HCT116 (cell line): ENCODE results near the gene SLC50A1. TPM values are rescaled to one million over a fixed set of nuclear protein-coding genes. Genes with fewer than 3 reads are reported as not detected.

Experiments
- ATAC-seq: fragments of 200-7000 bp; cut with Tn5 transposase; 2 replicates; pipeline ENCODE4 v1.9.1; 2020; ENCODE audit warnings: mild to moderate bottlenecking, moderate library complexity
- BruUV-seq: library from RNA; stranded (reverse); fragments of 400-500 nt; replicated peaks from 2 replicates; lab custom pipeline; 2021; lab: Mats Ljungman, UMichigan
- CTCF ChIA-PET: fragments of 300-600 bp; sonication (Branson Sonifier 250); formaldehyde crosslinking; loops from one replicate; lab custom pipeline; 2021; ENCODE audit warnings: antibody characterized with exemption; lab: Charles Lee
- POLR2A ChIA-PET: fragments of 300-600, 350-600 bp; sonication (Branson Sonifier 250); formaldehyde crosslinking; loops from one replicate; lab custom pipeline; 2021; ENCODE audit warnings: antibody characterized with exemption; lab: Charles Lee
- RAD21 ChIA-PET, 2 experiments: fragments of 300-600 bp; sonication (Branson Sonifier 250); formaldehyde crosslinking; loops; one replicate each; lab custom pipeline; 2023; ENCODE audit warnings: low total read pairs in 2 of 2; ENCODE audit not compliant: uncharacterized antibody in 2 of 2, unreplicated experiment in 2 of 2, low non-redundant PET in 1 of 2; lab: Charles Lee
- DNase-seq: peaks from one replicate; pipeline ENCODE4 v3.0.0-alpha.2; 2010; ENCODE audit warnings: low read depth, low spot score
- H2AFZ ChIP-seq: fragments of 200-600 bp; shearing (Covaris generic), sonication (generic); 2 replicates; pipeline ENCODE4 v1.6.1; 2017; ENCODE audit warnings: low read depth, mixed run types, mixed read lengths, antibody characterized with exemption, low read length; ENCODE audit not compliant: poor library complexity, severe bottlenecking
- H3K27ac ChIP-seq: 2 replicates; pipeline ENCODE4 v1.5.1; 2012; ENCODE audit warnings: low read depth, low read length
- H3K27me3 ChIP-seq: fragments of 200-600 bp; sonication (generic); 2 replicates; pipeline ENCODE4 v1.6.1; 2016; ENCODE audit warnings: mixed run types, low read length, mixed read lengths; ENCODE audit not compliant: insufficient read depth
- H3K36me3 ChIP-seq, 2 experiments: fragments of 200-500 bp in 1 of 2; fragments of 200-600 bp in 1 of 2; sonication (Bioruptor generic) in 1 of 2; sonication (generic) in 1 of 2; 2 replicates each; pipeline versions ENCODE4 v1.5.1 to v1.6.1; 2014 to 2016; ENCODE audit warnings: low read length in 2 of 2, inconsistent platforms in 1 of 2, mixed read lengths in 1 of 2, mixed run types in 1 of 2; ENCODE audit not compliant: insufficient read depth in 2 of 2, control insufficient read depth in 1 of 2
- H3K4me1 ChIP-seq, 2 experiments: fragments of 200-600 bp in 1 of 2; sonication (generic) in 1 of 2; 2 replicates each; pipeline versions ENCODE4 v1.5.1 to v1.6.1; 2012 to 2017; ENCODE audit warnings: low read length in 2 of 2, inconsistent platforms in 1 of 2, mild to moderate bottlenecking in 1 of 2, mixed read lengths in 1 of 2, mixed run types in 1 of 2, moderate library complexity in 1 of 2; ENCODE audit not compliant: insufficient read depth in 2 of 2, control insufficient read depth in 1 of 2
- H3K4me2 ChIP-seq: fragments of 200-600 bp; sonication (generic); 2 replicates; pipeline ENCODE4 v1.6.1; 2017; ENCODE audit warnings: mixed run types, low read length, mixed read lengths
- H3K4me3 ChIP-seq, 2 experiments: fragments of 200-600 bp in 1 of 2; sonication (generic) in 1 of 2; replicated peaks in 1 of 2; 2 replicates each; pipeline ENCODE4 v1.5.1; 2011 to 2016; ENCODE audit warnings: low read length in 2 of 2, control low read depth in 1 of 2, low read depth in 1 of 2, mild to moderate bottlenecking in 1 of 2, mixed read lengths in 1 of 2, mixed run types in 1 of 2
- H3K79me2 ChIP-seq: fragments of 200-600 bp; sonication (generic); 2 replicates; pipeline ENCODE4 v1.6.1; 2017; ENCODE audit warnings: mild to moderate bottlenecking, mixed run types, low read length, moderate library complexity, mixed read lengths; ENCODE audit not compliant: insufficient read depth
- H3K9ac ChIP-seq: fragments of 200-600 bp; sonication (generic); 2 replicates; pipeline ENCODE4 v1.6.1; 2016; ENCODE audit warnings: low read length, mixed read lengths
- H3K9me2 ChIP-seq: fragments of 200-600 bp; sonication (generic), shearing (Covaris generic); 2 replicates; pipeline ENCODE4 v1.6.1; 2017; ENCODE audit warnings: mixed run types, mild to moderate bottlenecking, moderate library complexity; ENCODE audit not compliant: insufficient read depth
- H3K9me3 ChIP-seq, 2 experiments: fragments of 200-500 bp in 1 of 2; fragments of 200-600 bp in 1 of 2; sonication (Bioruptor generic) in 1 of 2; sonication (generic) in 1 of 2; 2 replicates each; pipeline ENCODE4 v1.6.1; 2014 to 2017; ENCODE audit warnings: low read length in 2 of 2, mixed read lengths in 2 of 2, inconsistent platforms in 1 of 2, low read depth in 1 of 2, mild to moderate bottlenecking in 1 of 2, mixed run types in 1 of 2, moderate library complexity in 1 of 2; ENCODE audit not compliant: control insufficient read depth in 1 of 2, insufficient read depth in 1 of 2
- H4K20me1 ChIP-seq: fragments of 200-600 bp; sonication (generic), shearing (Covaris generic); 2 replicates; pipeline ENCODE4 v1.6.1; 2017; ENCODE audit warnings: mixed run types, mild to moderate bottlenecking, moderate library complexity; ENCODE audit not compliant: insufficient read depth
- CBX3 ChIP-seq: IDR thresholded peaks from 2 replicates; pipeline ENCODE4 v1.6.1; 2012; ENCODE audit warnings: low read depth
- CEBPB ChIP-seq: IDR thresholded peaks from 2 replicates; pipeline ENCODE4 v1.6.1; 2012; ENCODE audit warnings: low read depth
- EGR1 ChIP-seq: IDR thresholded peaks from 2 replicates; pipeline ENCODE4 v1.6.1; 2012; ENCODE audit warnings: low read depth
- ELF1 ChIP-seq: IDR thresholded peaks from 2 replicates; pipeline ENCODE4 v1.6.1; 2012; ENCODE audit warnings: low read depth, borderline replicate concordance
- EZH2 ChIP-seq: fragments of 200-600 bp; sonication (generic); IDR thresholded peaks from 2 replicates; pipeline ENCODE4 v1.6.1; 2017; ENCODE audit warnings: antibody characterized with exemption, mixed run types
- EZH2phosphoT487 ChIP-seq: fragments of 200-600 bp; IDR thresholded peaks from 2 replicates; pipeline ENCODE4 v1.6.1; 2018; ENCODE audit warnings: antibody characterized with exemption, borderline replicate concordance
- FOSL1 ChIP-seq: IDR thresholded peaks from 2 replicates; pipeline ENCODE4 v1.6.1; 2012; ENCODE audit warnings: low read depth
- JUND ChIP-seq: IDR thresholded peaks from 2 replicates; pipeline ENCODE4 v1.6.1; 2012
- MAX ChIP-seq: IDR thresholded peaks from 2 replicates; pipeline ENCODE4 v1.6.1; 2012
- REST ChIP-seq: IDR thresholded peaks from 2 replicates; pipeline ENCODE4 v1.6.1; 2012; ENCODE audit warnings: low read depth
- SIN3A ChIP-seq: IDR thresholded peaks from 2 replicates; pipeline ENCODE4 v1.6.1; 2012; ENCODE audit warnings: low read depth
- SP1 ChIP-seq: IDR thresholded peaks from 2 replicates; pipeline ENCODE4 v1.6.1; 2012; ENCODE audit warnings: low read depth
- TCF7L2 ChIP-seq: IDR thresholded peaks from 2 replicates; pipeline ENCODE4 v1.7.0; 2011; ENCODE audit warnings: borderline replicate concordance, inconsistent platforms; ENCODE audit not compliant: insufficient read depth, insufficient read length; ENCODE audit errors: extremely low read depth
- ZFX ChIP-seq: fragments of 450-650 bp; IDR thresholded peaks from 2 replicates; pipeline ENCODE4 v1.6.1; 2017
- intact Hi-C: fragments of 100-400 bp; cut with micrococcal nuclease; formaldehyde crosslinking; loops from 2 replicates; pipeline ENCODE4 v1.10.0; 2022
- total RNA-seq: library from RNA; stranded (reverse); gene quantifications from one replicate; pipeline ENCODE4 v1.2.1, GENCODE V29; 2021; ENCODE audit not compliant: unreplicated experiment
- TF ChIP-seq, protein P1 (sequence below): IDR thresholded peaks from 2 replicates; pipeline ENCODE4 v1.6.1; 2011; ENCODE audit warnings: mild to moderate bottlenecking, low read length, moderate library complexity; ENCODE audit not compliant: insufficient replicate concordance; ENCODE audit errors: extremely low read depth
- TF ChIP-seq, protein P2 (sequence below), 3 experiments: fragments of 200-600 bp in 1 of 3; sonication (generic) in 1 of 3; IDR thresholded peaks in 2 of 3; conservative IDR thresholded peaks in 1 of 3; 2 replicates each; pipeline ENCODE4 v1.5.1; 2012 to 2017; ENCODE audit warnings: low read depth in 2 of 3, low read length in 2 of 3, antibody characterized with exemption in 1 of 3, borderline replicate concordance in 1 of 3, control low read depth in 1 of 3, mild to moderate bottlenecking in 1 of 3, mixed read lengths in 1 of 3, mixed run types in 1 of 3, moderate library complexity in 1 of 3; ENCODE audit not compliant: insufficient read depth in 1 of 3

SLC50A1 gene
- total RNA-seq, 1 experiment from 2014 or later: 49.9 TPM

DNA sequence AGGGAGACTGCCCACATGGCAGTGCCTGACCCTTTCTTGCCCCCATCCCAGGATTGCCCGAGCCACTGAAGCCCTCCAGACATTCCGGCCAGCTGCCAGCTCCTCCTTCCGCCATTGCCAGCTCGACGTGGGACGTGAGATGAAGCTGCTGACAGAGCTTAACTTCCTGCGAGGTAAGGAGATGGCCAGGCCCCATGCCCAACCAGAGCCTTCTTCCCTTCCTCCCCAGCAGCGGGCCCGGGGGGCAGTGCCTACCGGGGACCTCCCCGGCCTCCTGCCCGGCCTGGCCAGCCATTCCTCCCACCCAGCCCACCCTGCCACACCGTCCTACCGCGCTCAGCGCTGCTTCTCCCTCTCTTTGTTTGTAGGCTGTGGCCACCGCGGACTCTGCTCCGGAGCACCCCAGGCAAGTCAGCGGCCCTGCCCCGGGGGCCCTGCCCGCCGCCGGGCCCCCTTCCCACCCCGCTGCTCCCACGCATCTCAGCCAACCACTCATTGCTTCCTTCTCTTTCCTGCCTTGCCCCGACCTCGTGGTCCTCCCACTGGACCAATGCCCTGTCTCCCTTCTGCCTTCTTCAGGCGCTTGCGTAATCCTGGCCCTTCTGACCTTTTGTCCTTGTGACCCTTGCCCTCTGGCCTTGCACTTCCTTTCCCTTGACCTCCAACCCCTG is 42.9 kb downstream of the SLC50A1 start:
- no peak overlapping the region for H3K4me2 ChIP-seq
- H3K9ac ChIP-seq: no peak overlapping the region
- ChIA-PET CTCF (interaction anchor here (2.0 kb wide), 1 partner anchor 15 kb away, joined by 10 read pairs; no protein-coding TSS in a partner anchor), POLR2A (interaction anchor here (1.9 kb wide), 1 partner anchor 16 kb away, joined by 4 read pairs; no protein-coding TSS in a partner anchor), RAD21 (no interaction called here)
- H3K27me3 ChIP-seq: no peaks in the 10 kb centered on the region
- no peak overlapping the region for H2AFZ ChIP-seq
- no peak for TF ChIP-seq TCF7L2
- no peak for TF ChIP-seq ZFX
- TF ChIP-seq MAX: no peak
- TF ChIP-seq, protein P1, sequence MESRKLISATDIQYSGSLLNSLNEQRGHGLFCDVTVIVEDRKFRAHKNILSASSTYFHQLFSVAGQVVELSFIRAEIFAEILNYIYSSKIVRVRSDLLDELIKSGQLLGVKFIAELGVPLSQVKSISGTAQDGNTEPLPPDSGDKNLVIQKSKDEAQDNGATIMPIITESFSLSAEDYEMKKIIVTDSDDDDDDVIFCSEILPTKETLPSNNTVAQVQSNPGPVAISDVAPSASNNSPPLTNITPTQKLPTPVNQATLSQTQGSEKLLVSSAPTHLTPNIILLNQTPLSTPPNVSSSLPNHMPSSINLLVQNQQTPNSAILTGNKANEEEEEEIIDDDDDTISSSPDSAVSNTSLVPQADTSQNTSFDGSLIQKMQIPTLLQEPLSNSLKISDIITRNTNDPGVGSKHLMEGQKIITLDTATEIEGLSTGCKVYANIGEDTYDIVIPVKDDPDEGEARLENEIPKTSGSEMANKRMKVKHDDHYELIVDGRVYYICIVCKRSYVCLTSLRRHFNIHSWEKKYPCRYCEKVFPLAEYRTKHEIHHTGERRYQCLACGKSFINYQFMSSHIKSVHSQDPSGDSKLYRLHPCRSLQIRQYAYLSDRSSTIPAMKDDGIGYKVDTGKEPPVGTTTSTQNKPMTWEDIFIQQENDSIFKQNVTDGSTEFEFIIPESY: no peak
- no peak for TF ChIP-seq CEBPB
- TF ChIP-seq SP1: no peak
- no peak for TF ChIP-seq ELF1
- no peak for TF ChIP-seq EGR1
- no peak for TF ChIP-seq EZH2phosphoT487
- TF ChIP-seq JUND: no peak
- TF ChIP-seq, protein P2, sequence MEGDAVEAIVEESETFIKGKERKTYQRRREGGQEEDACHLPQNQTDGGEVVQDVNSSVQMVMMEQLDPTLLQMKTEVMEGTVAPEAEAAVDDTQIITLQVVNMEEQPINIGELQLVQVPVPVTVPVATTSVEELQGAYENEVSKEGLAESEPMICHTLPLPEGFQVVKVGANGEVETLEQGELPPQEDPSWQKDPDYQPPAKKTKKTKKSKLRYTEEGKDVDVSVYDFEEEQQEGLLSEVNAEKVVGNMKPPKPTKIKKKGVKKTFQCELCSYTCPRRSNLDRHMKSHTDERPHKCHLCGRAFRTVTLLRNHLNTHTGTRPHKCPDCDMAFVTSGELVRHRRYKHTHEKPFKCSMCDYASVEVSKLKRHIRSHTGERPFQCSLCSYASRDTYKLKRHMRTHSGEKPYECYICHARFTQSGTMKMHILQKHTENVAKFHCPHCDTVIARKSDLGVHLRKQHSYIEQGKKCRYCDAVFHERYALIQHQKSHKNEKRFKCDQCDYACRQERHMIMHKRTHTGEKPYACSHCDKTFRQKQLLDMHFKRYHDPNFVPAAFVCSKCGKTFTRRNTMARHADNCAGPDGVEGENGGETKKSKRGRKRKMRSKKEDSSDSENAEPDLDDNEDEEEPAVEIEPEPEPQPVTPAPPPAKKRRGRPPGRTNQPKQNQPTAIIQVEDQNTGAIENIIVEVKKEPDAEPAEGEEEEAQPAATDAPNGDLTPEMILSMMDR (IDR thresholded peaks at IDR 0.05 in 2 of 3, conservative IDR thresholded peaks at IDR 0.05 in 1 of 3; ENCODE audit: borderline replicate concordance in 1 of 3, insufficient read depth in 1 of 3, low read depth in 2 of 3, low read length in 2 of 3): no peak
- TF ChIP-seq FOSL1: no peak
- no peak for TF ChIP-seq EZH2
- TF ChIP-seq SIN3A: no peak
- TF ChIP-seq CBX3: no peak
- no peak for TF ChIP-seq REST
- no peaks in the 10 kb centered on the region for H3K9me2 ChIP-seq
- no peaks in the 10 kb centered on the region for H3K79me2 ChIP-seq
- H3K36me3 ChIP-seq: no peaks in the 10 kb centered on the region; a peak in 1 of 4 replicates
- no peak for DNase-seq
- no peak for ATAC-seq
- peaks cover 0 to 31% of the 10 kb centered on the region in 2 experiments; a peak in 2 of 4 replicates for H3K4me1 ChIP-seq
- no peaks in the 10 kb centered on the region for H4K20me1 ChIP-seq
- no peak overlapping the region for H3K4me3 ChIP-seq
- no peaks in the 10 kb centered on the region for H3K9me3 ChIP-seq
- H3K27ac ChIP-seq: no peak overlapping the region
- intact Hi-C loops: loop anchor here (10.0 kb wide), 1 partner anchor 146 kb away; the partner anchor contains the start of gene RUSC1
- BruUV-seq: no TSS peak
